Measurements from ENCODE around the gene PLEKHJ1. TPM values are rescaled to one million over a fixed set of nuclear protein-coding genes. Genes with fewer than 3 reads are reported as not detected.

PLEKHJ1 gene
- polyA plus RNA-seq, 2 of the 4 experiments (the other 2 are of a cell fraction) = 19.9 to 33.9 TPM

GRCh38 chr19:2276429-2276986, 40.4 kb upstream of the PLEKHJ1 start:
- no peak for FAIRE-seq
- 92% methylated on average over 19 of the region's 28 CpGs for WGBS (ENCODE audit: missing lambda C conversion rate)
- DNase-seq (ENCODE audit: low read depth in 1 of 2, low spot score in 1 of 2) = no peak
- Histone ChIP-seq H3K4me2 (no peak overlapping the region), H3K27ac (no peak overlapping the region), H3K9me3 (no peaks in the 10 kb centered on the region), H3K4me3 (no peak overlapping the region), H3K4me1 (peaks cover 19% of the 10 kb centered on the region)
- ChIA-PET POLR2A (no interaction called here), CTCF (interaction anchor here (1.0 to 2.5 kb wide), 6 partner anchors 12 to 108 kb away, joined by 3 to 11 read pairs (median 4); no protein-coding TSS in a partner anchor)
- TF ChIP-seq CTCF (IDR thresholded peaks at IDR 0.05) (no peak), PBX3 (IDR thresholded peaks at IDR 0.05) (no peak), CBX2 (IDR thresholded peaks at IDR 0.05; ENCODE audit: borderline replicate concordance, low read depth) (no peak), JUN (IDR thresholded peaks at IDR 0.05) (no peak), REST (IDR thresholded peaks at IDR 0.05) (no peak), MAZ (IDR thresholded peaks at IDR 0.05; ENCODE audit: borderline replicate concordance, low read depth, low read length) (no peak), SREBF2 (IDR thresholded peaks at IDR 0.05) (no peak), PHF8 (IDR thresholded peaks at IDR 0.05; ENCODE audit: borderline replicate concordance, low read depth) (no peak), USF2 (IDR thresholded peaks at IDR 0.05) (no peak)
- no peak for ATAC-seq

GRCh38 chr19:2275588-2276428, 39.7 kb upstream of the PLEKHJ1 start:
- 83% methylated on average over 1 of the region's 74 CpGs for WGBS (ENCODE audit: missing lambda C conversion rate)
- POLR2A ChIA-PET = no interaction called here
- FAIRE-seq = no peak
- no peaks in the 10 kb centered on the region for H3K9me3 ChIP-seq
- ATAC-seq = no peak
- no peak for DNase-seq (ENCODE audit: low read depth in 1 of 2, low spot score in 1 of 2)
- no peak overlapping the region for H3K27ac ChIP-seq
- H3K4me3 ChIP-seq = no peak overlapping the region
- CTCF ChIA-PET = interaction anchor here (0.6 to 3.2 kb wide), 10 partner anchors 10 to 116 kb away, joined by 3 to 25 read pairs (median 4); partner anchors contain the start of gene PLEKHJ1
- H3K4me1 ChIP-seq = peaks cover 20% of the 10 kb centered on the region
- H3K4me2 ChIP-seq = no peak overlapping the region
- TF ChIP-seq RFX5 (IDR thresholded peaks at IDR 0.05) = no peak
- no peak for TF ChIP-seq ATOH8 (CRISPR knock-in tag; IDR thresholded peaks at IDR 0.05; ENCODE audit: low read depth)
- no peak for TF ChIP-seq HOXB13 (CRISPR knock-in tag; IDR thresholded peaks at IDR 0.05; ENCODE audit: low read depth)
- no peak for TF ChIP-seq CTCF (IDR thresholded peaks at IDR 0.05)

Measured in A549 (cell line).